ENCODE results near the gene EXOC1.
"Not testable (repeated sequence)": the region's sequence is repeated elsewhere in the genome, so short reads cannot be mapped to it uniquely, and the experiment has no call there.

Gene EXOC1

DNA sequence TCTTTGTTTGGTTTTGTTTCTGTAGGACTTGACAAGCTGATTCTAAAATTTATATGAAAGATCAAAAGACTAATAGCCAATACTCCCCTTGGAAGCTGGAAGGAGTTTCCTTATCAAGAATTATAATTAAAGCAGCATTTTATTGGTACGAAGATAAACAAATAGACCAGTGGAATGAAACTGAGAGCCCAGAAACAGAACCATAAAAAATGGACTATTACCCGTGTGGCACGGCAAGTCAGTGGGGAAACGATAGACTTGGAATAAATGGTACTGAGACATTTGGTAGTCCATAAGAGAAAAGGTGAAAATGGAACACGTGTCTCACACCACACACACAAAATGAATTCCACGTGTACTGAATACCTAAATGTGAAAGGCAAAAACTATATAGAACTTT, 52.9 kb downstream of the EXOC1 start:
- DNase-seq (ENCODE audit: low spot score): no peak

DNA sequence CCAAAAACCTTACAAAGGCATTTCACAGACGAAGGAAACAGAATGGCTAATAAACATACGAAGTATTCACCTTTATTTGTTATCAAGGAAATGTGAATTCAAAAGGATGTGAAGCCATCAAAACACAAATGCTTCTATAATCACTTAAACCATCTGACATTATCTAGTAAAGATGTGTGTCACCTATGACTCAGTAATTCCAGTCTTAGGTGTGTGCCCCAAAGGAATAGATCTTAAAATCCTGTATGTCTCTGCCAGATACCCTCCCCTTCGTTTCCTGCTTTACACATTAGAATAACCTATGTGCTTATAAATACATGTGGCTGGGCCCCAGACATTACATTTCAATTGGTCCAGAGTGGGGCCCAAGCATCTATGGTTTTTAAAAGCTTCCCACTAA, 53.5 kb downstream of the EXOC1 start:
- DNase-seq (ENCODE audit: low spot score): no peak

DNA sequence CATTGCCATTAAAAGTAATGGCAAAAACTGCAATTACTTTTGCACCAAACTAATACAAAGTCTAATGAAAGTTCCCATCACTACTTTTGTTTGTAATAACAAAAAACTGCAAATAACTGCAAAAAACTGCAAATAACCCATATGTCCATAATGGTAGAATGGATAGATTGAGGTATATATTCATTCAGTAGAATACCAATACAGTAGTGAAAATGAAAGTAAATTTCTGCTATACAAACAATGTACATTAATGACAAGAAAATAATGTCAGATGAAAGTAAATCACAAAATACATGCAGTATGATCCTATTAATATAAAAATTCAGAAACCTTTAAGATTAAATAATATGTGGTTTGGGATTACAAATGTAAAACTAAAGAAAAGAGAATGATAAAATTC, 54.0 kb downstream of the EXOC1 start:
- DNase-seq (ENCODE audit: low spot score): no peak

DNA sequence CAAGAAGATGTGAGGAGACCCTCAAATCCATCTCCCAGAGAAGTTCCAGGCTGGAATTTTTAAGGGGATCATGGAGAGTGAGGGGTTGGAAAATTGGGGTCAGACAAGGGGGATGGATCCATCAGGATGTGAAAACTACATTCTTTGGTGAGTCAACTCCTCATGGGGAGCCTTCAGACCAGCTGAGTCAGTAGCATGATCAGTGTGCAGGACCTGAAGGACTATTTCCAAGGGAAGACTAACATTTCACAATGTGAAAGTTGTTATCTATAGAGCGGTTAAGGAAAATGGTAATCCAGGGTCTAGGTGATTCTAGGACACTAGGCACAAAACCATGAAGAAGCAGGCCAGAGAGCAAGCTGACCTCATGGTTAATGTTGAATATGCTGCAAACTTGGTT, 56.7 kb downstream of the EXOC1 start:
- DNase-seq (ENCODE audit: low spot score): no peak

DNA sequence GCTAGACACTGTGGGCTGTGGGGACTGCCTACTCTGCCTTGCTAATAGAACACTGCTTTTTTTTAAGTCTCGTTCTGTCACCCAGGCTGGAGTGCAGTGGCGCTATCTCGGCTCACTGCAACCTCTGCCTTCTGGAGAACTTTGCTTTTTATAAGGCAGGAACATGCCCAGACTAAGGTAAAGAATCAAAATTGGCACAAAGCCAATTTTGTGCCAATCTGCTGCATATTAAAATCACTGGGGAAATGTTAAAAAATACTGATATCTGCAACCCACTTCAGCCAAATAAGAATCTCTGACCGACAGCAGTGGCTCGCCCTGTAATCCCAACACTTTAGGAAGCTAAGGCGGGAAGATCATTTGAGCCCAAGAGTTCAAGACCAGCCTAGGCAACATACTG, 58.8 kb downstream of the EXOC1 start:
- no peak for DNase-seq (ENCODE audit: low spot score)

DNA sequence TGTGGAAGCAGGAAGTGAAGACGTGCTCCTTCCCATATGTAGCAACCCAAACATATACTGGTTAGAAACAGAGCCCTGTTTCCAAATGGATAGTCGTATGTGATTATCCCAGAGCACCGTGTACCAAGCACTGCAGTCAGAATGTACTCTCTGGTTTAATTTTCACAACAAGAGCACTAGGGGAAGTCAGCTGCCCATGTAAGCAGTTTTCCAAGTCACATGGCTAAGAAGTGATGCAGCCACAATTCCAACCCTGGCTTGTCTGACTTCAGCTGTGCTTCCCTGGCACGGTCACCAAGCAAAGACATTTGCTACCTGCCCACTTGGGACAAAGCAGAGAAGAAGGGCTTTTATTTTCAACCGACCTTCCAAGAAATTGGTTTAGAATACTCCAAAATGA, 67.1 kb downstream of the EXOC1 start:
- DNase-seq (ENCODE audit: low spot score): no peak

DNA sequence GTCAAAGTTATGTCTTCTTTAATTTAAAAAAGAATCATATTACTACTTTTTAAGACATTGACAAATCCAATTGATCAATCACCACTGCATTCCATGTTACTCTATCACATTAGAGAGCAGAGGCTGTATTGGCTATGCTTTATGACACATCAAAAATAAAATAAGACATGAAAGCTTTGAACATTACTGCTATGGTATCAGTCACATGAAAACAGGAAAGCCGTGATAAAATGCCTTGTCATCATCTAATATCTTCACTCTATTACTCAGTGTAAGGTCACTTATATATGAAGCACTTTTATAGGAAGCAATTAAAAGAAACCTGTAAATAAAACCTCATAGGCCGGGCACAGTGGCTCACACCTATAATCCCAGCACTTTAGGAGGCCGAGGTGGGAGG, 67.6 kb downstream of the EXOC1 start:
- no peak for DNase-seq (ENCODE audit: low spot score)

DNA sequence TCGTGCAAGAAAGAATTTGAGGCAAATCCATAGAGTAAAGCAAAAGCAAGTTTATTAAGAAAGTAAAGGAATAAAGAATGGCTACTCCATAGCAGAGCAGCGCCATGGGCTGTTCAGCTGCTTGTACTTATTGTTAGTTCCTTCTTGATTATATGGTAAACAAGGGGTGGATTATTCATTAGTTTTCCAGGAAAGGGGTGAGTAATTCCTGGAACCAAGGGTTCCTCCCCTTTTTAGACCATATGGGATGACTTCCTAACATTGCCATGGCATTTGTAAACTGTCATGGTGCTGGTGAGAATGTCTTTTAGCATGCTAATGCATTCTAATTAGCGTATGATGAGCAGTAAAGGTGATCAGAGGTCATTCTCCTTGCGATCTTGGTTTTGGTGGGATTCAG, 71.8 kb downstream of the EXOC1 start:
- no peak for DNase-seq (ENCODE audit: low spot score)

DNA sequence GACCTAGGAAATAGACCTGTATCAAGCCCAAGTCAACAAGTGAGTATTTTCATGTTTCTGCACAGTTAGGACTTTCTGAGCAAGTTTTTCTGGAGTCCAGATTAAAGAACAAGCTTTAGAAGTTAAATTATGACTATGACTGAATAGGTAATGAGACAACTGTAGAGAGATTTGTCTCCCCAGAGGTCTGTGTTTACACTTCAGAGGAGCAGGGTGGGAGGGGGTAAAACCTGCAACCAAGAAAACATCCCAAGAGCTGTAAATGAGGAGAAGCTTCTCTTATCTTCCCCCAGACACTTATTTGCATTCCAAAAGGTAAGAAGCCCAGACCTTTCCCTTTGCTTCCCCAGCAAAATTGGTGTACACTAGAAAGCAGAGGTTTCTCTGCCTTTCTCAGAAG, 73.2 kb downstream of the EXOC1 start:
- no peak for DNase-seq (ENCODE audit: low spot score)

DNA sequence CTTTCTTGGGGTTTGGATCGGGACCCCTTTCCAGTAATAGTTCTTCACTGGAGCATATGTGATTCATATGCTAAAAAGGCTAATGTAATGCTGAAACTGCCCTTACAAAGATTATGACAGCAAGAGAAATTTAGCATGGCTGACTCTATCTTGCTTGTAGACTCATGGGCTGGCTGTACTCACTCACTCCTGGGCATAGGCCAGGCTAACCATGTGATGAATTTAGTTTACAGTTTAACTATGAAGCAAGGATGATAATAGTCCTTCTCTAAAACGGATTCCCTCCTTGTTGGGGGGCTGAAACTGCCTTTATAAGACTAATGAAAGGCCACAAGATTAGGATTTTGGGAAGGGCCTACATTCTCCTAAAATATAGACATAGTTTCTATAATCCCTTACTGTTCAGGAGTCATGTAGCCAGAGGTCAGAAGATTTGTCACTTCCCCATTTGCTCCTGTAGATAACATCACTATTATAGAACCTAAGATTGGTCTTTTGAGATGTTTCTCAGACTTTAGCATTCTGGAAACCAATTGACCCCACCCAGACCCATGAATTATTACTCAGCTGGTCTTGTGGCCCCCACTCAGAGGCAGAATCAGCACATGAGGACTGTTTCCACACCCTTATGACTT, 74.5 kb downstream of the EXOC1 start:
- DNase-seq (ENCODE audit: low spot score): no peak

DNA sequence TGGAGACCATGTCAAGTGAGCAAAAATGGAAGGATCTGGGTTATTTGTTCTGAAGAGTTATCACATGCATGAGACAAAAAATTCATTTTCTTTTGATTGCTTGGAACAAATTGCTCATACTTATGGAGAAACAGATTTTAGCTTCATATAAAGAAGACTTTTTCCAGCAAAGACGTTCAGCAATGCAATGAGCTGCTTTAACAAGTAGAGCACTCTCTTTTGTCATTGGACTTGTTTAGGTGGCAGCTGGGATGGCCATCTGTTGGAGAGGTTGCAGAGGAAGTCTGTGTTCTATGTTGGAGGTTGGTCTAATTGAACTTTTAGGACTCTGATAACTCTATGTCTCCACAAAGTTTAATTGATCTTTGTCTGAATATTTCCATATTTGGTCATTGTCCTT, 75.4 kb downstream of the EXOC1 start:
- DNase-seq (ENCODE audit: low spot score): no peak

DNA sequence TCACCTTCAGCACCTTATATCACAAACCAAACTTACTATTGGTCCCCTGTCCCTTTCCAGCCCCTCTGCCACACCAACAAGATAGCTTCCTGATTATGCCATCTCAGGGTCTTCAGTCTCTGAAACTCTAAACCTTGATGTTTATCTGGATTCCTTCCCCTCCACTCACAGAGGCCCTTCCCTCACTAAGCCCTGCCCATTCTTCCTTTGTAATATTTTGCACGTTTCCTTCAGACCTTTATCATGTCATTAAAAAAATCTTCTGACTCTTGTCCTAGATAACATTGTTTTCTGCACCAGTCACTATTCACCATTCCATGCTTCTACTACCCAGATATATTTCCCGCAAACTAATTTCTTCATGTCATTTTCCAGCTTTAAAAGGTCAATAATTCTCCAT, 77.6 kb downstream of the EXOC1 start:
- no peak for DNase-seq (ENCODE audit: low spot score)

DNA sequence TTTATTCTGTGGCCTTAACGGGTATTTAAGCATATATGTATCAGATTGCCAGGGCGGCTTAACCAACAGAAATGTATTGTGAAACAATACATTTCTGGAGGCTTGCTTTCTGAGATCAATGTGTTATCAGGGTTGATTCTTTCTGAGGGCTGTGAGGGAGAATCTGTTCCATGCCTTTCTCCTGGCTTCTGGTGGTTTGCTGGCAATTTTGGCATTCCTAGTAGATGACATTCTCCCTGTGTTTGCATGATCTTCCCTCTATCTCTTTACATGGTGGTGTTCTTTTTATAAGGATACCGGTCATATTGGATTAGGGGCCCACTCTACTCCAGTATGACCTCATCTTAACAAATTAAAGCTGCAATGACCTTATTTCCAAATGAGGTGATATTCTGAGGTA, 78.4 kb downstream of the EXOC1 start:
- no peak for DNase-seq (ENCODE audit: low spot score)

DNA sequence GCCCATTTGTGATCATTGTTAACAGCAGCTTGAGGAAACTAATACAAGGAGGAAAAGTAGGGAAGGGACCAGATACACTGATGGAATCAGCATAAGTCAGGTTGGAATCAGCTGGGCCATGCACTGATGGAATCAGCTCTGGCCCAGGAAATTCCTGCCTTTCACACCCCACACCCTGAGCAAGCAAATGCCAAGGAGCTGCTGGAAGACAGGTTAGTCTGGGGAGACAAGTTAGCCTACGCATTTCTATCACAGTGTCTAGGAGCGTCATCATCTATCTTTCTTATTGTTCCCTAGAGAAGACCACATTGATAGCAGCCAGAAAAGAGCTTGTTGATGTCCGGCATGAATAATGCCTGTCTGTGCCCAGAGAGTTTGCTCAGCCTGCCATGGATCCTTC, 79.1 kb downstream of the EXOC1 start:
- no peak for DNase-seq (ENCODE audit: low spot score)

DNA sequence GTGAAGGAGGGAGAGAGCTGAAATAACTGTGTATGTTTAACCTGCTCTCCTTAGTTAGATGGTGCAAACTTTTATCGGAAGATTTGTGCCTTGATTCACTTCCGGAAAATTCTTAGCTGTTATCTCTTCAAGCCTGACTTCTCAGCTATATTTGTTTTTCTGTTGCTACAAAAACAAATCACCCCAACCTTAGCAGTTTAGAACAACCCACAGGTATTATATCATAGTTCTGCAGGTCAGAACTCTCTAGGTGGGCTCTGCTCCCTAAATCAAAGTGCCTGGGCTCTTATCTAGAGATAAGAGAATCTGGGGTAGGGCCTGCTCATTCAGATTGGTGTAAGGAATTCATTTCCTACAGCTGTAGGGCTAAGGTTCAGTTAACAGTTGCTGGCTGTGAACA, 80.2 kb downstream of the EXOC1 start:
- no peak for DNase-seq (ENCODE audit: low spot score)

DNA sequence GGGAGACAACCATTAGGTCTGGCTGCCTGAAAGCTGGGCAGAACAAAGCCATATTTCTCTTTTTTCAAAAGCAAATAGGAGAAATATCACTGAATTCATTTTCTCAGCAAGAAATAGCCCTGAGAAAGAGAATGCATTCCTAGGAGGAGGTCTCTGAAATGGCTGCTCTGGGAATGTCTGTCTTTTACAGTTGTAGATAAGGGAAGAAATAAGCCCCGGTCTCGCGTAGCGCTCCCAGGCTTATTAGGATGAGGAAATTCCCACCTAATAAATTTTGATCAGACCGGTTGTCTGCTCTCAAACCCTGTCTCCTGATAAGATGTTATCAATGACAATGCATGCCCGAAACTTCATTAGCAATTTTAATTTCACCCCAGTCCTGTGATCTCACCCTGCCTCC, 82.5 kb downstream of the EXOC1 start:
- DNase-seq (ENCODE audit: low spot score): not testable (repeated sequence)

DNA sequence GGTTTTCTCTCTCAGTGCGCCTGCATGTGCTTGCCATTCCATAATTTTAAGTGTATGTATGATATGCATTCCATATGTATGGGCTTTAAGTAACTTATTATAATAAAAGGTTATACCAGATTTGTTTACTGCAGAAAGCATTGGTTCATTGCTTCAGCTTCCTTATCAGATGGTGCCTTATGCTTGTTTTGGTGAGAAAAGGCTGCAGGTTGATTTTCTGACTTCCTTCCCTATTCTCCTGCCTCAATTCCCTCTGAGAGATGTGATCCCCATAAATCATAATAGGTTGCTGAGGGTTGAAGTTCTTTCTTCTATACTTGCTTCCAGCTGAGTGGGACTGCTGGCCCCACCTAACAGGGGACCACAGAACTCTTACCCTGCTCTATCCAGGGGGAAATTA, 85.0 kb downstream of the EXOC1 start:
- no peak for DNase-seq (ENCODE audit: low spot score)

DNA sequence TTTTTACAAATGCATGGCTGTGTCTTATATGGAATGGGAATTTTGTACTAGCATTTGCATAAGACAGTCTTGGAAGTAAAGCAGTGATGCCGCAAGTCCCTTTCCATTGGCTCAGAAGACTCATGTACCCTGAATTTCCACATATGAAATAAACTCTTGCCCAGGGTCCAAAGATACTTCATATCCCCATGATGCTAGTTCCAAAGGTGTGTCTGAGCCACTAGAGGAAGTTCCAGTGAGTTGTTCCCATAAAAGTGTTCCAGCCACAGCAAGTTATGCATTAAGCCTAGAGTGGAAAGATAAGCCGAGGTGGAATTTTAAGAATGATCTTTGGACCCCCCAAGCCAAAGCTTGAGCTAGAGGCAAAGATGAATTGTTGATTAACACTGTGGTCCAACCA, 86.0 kb downstream of the EXOC1 start:
- no peak for DNase-seq (ENCODE audit: low spot score)

DNA sequence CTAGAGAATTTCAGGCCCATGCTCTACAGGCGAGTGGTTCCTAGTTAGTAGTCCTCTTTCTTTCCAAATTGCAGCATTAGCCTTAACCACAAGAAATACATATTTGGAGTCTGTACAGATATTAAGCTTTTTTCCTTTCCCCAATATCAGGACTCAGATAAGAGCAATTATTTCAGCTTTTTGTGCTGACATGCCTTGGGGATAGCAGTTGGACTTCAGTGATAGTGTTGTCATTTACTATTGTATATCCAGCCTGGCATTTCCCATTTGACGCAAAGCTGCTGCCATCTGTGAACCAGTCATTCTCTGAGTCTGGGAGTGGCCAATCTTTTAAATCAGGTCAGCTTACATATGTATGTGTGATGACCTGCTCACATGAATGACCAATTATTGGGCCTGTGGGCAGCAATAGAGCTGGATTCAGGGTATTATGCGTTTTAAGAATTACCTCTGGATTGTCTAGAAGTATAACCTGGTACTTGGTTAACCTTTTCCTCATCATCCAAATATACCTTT, 88.5 kb downstream of the EXOC1 start:
- no peak for DNase-seq (ENCODE audit: low spot score)

DNA sequence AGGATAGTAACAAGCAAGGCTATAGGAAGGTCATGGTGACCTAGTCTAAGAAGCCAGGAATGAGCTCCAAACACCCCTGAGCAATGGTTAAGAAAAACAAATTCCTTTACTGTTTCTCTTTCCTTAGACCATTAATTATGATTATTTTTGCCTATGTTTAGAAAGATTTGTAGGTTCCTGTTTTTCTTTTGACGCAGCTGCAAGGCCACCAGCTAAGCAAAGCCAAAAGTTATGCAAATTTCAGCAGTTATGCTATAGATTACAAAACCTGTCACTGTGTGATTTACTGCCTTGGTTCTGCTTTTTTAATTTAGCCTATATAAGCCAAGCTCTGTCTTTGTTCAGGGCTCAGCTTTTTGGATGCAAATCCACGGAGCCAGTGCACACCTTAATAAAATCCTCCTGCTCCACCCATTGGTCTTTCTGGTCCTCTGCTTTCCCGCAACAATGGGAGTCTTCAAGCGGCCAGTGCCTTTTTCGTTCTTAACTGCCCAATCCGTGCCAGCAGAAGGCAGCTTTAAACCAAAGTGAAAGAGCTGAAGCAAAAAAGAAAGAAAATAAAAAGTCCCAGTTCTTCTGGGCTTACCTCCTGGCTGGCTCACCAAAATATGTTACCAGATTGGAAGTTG, 93.9 kb downstream of the EXOC1 start:
- DNase-seq (ENCODE audit: low spot score): no peak

DNA sequence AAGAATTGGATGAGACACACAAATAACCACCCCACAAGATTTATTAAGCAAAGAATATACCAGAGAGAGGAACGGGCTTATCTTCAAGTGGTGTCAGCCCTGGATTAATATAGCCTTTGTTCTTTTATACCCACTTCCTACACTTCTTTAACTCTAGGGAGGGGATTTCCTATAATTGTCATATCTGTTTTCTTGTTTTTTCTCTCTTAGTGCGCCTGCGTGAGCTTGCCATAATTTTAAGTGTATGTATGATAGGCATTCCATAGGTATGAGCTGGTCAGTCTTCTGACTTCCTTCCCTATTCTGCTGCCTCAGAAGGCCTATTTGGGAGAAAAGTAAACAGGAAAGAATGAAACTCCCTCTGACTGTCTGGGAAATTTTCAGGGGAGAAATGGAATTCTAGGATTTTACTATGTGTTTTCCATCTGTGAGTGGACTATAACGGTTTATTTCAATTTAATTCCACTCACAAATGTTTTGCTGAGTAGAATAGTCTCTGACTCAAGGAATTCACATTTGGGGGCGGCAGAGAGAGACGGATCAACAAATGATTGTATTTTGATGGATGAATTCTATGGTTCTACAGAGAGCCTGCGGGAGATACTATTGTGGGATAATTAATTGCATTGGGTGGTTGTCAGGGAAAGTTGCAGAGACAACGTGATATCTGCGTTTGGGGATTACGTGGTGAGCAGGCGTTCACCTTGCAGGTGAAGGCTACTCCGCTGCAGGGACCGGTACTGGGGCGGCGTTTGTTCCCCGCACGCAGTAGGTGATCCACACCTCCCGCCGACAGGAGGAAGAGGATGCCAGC, 94.7 kb downstream of the EXOC1 start:
- peak; percentile 69 for DNase-seq (ENCODE audit: low spot score)

DNA sequence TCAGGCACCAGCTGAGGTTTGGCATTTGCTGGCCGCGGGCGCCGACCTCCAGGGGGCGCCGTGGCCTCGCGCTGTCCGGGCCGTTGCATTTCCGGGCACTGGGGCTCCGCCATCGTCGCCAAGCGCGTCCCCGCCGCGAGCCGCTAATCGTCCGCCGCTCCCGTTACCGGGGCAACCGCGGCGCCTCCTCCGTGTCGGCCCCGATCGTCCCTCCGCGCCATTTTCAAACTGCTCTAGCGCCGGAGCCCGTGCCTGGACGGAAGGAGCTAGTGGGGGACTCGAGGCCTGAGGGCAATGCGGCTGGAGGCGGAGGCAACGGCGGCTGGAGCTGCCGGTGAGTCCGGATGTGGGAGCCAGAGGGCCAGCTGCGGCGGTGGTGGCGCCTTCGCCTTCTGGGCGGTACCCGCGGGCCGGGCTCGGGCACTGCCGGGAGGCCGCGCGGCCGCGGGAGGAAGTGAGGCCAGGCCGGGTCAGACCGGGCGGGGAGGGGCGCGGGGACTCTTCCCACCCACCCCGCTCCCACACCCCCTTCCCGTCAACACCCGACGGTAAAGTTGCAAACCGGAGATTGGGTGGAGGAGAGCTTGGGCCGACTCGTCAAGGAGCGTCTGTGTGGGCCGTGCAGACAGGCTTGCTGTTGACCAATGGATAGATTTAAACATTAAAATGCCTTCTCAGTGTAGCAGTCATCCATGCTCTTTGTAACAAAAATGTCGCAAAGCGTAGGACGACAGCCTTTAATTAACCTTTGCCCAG, 95.5 kb downstream of the EXOC1 start, which contains the start of gene CEP135:
Gene CEP135, plus strand, starts transcription at position 220 of the 756 bp plus-strand sequence. CDS start 3,186 bp downstream, outside the sequence.
- DNase-seq (ENCODE audit: low spot score): peak; percentile 95

DNA sequence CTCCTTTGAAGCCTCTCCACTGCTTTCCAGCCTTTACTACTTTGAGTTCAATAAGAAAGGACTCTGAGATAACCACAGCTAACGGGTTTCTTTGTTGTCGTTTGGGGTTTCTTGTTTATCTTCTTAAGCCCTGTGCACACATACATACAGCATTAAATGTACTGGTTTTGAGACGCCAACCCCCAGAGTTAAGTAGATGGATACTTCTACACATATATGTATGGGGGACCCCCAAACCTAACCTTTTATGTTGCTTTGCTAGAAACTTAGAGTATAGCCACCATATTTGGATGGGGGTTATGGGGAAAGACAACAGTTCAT, 96.0 kb downstream of the EXOC1 start:
- no peak for DNase-seq (ENCODE audit: low spot score)
